NCI-H510A treated with DMSO at 0.1 percent for 48 hours (cell line): Measurements from ENCODE around the gene MOB3A.

Source experiments
- DNase-seq: peaks from one replicate; lab custom pipeline; 2025; lab: John Stamatoyannopoulos, UW

MOB3A gene

DNA sequence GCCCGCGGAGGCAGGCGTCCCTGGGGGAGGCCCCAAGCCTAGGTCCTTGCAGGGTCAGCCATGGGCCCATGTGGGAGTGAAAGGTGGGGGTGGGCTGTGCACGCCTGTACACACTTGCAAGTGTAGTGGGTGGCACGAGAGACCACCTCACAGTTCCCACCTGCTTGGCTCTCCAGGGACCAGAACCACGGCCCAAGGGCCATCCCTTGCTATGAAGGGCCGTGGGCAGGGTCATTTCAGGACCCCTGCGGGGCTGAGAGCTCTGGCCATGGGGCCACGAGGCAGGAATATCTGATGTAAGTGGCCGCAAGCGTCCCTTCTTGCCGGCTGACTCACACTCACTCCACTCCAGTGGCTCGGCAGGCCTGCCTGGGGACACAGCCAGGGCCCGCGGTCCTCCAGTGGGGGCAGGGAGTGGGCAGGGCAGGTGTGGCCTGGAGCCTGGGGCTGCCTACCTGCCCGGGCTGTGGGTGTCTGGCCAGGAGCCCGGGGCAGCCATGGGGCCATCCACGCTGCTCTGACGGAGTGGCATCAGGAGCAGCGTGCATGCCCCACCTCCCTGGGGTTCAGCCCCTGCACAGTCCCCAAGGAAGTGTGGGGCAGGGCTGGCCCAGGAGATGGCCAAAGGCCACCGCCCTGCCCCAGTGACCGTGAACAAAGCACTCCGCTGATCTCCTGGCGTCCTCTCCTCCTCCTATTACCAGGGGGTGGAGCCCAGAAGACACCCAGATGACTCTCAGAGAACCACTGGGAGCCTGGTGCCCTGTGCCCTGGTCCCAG, 36.5 kb downstream of the MOB3A start:
- peak; percentile 74 for DNase-seq

DNA sequence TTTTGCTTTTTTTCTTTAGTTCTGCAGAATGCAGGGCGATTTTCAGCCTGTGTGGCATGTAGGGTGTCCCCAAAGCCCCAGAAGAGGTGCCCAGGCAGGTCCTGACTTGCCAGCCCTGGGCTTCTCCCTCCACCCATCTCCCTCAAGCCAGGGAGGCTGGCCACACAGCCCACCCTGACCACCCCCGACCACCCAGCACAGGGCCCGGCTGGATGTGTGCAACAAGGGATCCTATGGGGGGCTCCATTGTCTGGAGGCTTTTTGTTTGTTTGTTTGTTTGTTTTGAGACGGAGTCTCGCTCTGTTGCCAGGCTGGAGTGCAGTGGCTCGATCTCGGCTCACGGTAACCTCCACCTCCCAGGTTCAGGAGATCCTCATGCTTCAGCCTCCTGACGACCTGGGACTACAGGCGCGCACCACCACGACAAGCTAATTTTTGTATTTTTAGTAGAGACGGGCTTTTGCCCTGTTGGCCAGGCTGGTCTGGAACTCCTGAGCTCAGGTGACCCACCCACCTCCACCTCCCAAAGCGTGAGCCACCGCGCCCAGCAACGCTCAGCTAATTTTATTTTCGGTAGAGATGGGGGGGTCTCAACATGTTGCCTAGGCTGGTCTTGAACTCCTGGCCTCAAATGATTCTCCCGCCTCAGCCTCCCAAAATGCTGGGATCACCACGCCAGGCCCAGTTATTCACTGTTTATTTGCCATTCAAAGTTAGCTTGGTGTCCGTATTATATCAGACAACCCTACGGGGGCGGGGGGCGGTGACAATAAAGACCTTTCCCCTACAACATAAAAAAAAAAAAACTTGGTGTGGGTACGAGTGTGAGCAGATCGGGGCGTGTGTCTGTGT, 37.3 kb downstream of the MOB3A start:
- no peak for DNase-seq

DNA sequence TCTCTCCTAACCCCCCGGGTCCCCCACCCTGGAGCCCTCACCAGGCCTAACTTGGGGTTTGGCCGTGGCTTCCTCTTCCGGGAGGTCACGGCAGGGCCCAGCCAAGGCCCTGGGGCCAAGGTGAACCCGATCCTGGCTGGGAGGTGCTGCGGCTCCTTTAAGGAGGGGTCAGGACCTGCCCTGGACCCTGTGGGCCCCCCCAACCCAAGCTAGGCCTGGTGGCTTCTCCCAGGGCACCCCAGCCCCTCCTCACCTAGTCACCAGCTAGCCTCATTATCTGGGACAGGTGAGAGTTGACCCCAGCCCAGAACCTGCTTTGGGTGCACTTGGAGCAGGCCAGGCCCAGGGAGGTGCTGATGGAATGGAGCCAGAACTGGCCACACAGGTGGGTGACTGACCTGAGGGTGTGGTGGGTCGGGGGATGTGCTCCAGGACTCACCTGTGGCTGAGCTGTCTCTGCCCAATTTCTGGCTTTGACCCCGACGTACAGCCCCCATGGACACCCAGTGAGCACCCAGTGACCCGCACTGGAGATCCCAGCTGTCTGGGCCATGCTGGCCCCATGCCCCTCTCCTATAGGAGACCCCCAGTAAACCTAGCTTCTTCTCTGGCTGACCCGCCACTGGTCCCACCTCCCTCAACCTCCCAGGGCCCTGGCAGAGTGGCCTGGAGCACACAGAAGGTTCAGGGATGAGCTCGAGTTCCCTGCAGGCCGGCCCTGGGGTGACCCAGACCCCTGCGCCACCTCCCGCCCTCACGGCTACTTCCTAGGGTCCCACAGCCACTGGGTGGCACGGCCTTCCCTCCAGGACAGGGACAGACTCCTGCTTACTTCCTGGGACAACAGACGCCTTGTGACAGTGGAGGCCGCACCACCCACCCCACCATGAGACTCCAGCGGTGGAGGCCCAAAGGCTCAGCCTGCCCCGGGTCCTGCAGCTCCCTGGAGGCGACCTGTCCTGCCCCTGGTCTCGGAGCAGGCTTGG, 38.3 kb downstream of the MOB3A start:
- DNase-seq = no peak

DNA sequence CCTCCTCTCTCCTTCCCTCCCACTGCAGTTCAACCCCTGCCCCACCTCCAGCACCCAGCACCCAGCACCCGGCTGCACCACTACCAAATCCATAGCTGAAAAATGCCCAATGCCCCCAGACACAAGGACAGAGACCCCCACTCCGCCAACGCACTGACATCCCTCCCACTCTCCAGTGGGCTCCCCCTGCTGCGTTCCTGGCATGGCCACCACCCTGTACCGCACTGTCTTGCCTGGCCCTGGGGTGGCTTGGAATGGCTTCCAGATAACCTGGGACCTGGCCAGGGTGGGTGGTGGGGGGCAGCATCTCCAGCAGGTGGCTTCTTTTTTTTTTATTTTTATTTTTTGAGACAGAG, 39.3 kb downstream of the MOB3A start:
- no peak for DNase-seq

DNA sequence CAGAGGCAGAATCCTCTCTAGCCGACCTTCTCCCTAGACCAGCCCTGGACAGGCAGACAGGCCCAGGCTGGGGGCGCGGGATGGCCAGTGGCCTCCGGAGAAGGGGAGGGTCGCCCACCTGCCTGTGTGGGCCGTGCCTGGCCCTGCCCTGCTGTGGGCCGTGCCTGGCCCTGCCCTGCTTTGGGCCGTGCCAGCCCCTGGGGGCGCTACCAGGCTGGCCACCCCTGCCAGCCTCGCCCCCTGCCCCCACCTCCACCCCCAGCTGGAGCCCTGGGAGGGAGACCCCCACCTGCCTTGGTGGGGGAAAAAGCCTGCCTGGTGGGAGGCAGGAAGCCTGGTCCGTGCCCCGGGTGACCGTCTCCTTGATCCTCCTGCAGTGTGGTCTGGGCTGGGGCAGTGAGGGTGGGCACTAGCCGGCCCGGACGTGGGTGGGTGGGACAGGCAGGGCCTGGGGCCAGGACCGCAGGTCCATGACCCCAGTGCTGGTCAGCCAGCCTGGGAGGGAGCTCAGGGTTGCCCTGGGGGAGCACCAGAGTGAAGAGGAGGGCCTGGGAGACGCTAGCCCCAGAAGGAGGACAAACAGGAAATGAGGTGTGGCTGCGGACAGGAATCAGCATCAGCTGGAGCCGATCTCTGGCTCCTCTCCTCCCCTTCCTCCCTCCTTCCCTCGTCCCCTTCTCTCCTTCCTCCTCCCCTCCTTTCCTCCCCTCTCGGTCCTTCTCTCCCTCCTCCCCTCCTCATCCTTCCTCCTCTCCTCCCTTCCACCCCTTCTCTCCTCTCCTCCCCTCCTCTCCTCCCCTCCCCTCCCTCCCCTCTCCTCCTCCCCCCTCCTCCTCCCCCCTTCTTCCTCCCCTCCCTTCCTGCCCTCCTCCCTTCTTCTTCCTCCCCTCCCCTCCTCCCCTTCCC, 39.9 kb downstream of the MOB3A start:
- peak; percentile 7 for DNase-seq

DNA sequence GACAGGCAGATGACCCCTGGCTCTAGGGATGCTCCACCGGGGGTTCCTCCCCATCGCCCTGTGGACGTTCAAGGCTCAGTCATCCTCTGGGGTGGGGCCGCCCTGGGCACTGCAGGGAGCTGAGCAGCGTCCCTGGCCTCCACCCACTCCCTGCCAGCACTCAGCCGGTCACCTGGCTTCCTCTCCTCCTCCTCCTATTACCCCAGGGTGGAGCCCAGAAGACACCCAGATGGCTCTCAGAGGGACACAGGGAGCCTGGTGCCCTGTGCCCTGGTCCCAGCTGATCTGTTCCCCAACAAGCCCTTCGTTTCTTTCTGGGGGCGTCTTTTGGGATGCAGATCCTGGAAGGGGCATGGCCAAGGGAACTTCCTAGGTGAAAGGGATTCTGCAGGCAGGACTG, 41.4 kb downstream of the MOB3A start:
- peak; percentile 29 for DNase-seq

DNA sequence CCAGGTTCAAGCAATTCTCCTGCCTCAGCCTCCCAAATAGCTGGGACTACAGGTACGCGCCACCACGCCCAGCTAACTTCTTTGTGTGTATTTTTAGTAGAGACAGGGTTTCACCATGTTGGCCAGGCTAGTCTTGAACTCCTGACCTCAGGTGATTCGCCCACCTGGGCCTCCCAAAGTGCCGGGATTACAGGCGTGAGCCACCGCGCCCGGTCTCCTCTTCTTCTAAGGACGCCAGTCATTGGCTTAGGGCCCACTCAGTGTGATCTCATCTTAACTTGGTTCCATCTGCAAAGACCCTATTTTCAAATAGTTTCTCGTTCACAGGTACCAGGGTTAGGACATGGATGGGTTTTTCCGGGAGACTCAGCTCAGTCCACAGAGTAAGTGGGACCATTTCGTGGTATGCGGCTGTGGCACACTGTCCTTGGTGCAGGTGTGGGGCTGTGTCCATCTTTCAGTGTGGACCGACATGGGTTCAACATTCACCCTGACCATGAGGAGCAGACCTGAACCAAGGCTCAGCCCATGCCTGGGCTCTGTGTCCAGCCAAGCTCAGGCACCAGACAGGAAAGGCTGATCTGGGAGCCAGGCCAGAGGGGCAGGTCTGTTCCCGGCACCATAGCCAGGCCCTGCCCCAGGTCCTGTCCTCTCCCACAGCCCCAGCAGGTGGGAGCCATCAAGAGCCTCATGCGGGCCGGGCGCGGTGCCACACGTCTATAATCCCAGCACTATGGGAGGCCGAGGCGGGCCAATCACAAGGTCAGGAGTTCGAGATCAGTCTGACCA, 42.3 kb downstream of the MOB3A start:
- DNase-seq = no peak

DNA sequence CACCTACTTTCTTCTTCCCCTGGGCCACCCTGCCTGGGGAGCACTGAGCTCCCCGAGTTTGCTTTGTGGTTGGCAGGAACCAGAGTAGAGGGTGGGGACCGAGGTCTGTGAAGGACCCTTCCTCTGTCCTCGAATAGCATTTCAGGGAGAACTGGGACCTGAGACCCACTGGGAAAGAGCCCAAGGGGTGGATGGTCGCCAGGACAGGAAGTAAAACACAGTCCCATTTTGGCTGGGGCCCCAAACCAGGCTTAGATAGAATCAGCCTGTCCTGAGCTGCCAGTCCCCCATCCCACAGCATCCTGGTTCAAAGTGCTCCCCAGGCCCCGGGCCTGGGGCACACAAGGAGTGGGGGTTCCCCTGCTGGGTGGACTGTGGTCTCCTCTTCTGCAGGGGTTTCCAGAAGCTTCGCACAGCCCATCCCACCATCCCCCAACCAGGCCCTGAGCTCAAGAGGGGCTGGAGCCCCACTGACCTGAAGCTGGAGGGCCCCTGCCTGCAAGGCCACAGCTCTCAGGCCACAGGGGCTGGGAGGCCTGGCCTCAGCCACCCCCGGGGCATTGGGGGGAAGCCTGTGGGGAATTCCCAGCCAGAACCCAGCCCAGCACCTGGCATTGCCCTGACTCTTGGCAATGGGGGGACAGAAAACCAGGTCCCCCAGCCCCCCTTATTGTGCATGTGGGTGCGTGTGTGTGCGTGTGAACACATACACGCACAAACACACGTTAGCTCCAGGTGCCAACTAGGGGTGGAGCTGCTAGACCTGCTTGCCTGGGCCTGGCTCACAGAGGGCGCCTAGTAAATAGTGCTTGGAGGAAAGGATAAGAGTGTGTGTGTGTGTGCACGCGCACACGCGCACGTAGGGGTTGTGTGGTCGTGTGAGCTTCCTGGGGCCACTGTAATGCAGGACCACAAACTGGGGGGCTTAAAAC, 44.1 kb downstream of the MOB3A start:
- DNase-seq = no peak

DNA sequence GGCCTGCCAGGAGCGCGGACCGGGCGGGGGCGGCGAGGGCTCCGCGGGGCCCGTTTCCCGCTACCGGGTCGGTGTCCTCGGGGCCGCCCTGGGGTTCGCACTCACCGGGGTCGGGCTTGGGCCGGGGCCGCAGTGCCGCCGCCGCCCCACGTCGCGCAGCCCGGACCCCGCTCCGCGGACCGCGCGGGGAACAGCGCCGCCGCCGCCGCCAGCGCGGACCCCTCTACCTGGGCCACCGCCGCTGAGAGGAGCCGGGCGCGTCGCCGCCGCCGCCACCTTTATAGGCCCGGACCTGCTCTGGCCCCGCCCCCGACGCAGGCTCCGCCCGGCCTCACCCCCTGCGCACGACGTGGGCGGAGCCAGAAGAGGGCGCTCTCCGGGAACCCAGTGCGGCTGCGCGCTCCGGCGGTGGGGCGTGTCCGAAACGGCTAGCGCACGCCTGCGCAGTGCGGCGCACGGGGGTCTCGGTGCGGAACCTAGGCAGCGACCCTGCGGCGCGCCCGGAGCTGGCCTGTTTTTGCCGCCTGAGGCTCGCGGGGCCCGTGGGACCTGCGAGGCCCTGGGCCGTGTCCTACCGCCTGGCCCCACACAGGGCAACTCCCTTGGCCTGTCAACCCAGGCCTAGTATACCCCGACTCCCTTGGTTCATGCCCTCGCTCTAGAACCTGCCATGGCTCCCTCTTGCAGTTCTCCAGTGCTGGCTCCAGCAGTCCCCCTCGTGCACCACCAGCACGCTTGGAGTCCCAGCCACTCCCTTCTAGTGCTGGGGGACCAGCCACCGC, 44.9 kb downstream of the MOB3A start, which contains the start of gene MKNK2:
TSS of gene MKNK2 (minus strand) at position 254 of the 782 bp plus-strand sequence. CDS start 393 bp downstream, outside the sequence.
- DNase-seq = peak; percentile 69

DNA sequence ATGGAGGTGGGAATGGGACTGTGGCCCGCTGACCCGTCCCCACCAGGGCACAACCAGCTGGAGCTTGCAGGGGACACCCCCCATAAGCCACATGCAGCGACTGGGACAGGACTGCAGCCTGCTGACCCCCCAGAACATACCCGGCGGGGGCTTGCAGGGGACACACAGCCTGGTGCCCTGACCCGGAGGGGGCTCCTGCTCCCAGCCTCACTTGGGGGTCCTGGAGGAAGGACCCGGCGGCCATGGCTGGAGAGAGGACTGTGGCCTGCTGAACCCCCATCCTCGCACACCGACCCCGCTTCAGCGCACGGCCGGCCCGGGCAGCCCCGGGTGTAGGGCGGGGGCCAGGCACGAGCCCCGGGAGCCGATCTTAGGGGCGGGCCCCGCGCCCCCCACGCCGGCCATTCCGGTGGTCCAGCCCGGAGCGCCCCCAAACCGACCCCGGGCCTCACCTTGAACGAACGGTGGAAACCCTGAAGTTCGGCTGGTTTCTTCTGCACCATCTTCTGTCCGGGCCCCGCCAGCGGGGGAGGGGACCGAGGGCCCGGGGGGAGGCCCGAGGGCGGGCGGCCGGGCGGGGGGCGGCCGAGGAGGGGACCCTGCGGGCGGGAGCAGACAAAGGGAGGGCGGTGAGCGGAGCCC, 45.7 kb downstream of the MOB3A start:
- DNase-seq = no peak

DNA sequence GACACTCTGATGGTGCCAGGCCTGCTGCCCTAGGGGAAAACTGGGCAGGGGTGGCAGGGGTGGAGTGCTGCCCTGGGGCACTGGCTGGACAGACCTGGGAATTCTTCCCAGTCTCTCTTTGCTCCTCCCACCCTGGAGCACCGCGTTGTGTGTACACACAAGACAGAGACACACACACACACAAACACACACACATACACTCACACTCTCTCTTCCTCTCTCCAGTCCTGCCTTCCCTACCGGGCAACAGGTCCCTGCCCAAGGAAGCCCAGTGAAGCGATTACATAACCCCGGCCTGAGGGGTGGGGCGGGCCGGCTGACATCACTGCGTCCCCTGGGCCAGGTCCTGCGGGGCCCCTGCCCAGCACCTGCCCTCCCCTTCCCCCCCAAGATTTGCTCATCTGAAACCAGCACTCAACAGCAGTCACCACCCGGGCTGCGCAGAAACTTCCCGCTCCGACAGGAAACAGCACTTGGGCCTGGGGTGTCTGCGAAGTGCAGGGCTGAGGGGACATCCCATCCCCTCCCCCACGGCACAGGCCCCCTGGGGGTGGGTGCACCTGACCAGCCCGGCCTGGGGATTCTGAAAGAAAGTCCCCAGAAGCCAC, 46.3 kb downstream of the MOB3A start:
- peak; percentile 44 for DNase-seq

DNA sequence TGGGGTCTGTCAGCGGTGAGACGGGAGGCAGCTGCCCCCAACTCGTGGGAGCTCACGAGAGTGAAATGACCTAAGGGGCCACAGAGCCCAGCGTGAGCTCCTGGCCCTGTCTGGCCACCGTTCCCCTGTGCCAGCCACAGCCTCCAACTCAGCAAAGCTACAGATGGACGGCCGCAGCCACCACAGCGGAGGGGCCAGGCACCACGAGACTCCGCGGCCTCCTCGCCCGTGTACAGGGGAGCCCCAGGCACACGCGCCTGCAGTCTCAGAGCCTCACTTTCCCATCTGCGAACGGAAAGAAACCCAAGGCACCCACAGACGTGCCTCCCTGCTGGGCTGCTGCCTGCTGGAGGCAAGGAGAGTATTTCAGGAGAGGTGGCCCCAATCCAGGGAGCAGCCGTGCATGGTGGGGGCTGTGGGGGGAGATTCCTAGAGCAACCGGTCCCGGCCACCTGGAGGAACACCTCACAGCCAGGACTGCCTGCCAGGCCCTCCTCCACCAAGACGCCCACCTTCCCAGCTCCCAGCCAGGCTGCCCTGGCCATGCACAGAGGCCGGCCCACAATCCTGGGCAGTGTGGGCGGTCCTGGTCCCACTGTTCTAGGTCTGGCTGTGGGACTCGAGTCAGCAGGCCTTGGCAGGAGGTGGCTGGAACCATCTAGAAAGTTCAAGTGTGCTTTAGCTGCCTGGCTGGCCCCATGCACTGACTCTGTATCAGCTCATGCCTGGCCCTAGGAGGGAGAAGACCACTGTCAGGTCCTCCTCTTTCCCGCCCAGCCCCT, 47.0 kb downstream of the MOB3A start:
- DNase-seq = no peak

DNA sequence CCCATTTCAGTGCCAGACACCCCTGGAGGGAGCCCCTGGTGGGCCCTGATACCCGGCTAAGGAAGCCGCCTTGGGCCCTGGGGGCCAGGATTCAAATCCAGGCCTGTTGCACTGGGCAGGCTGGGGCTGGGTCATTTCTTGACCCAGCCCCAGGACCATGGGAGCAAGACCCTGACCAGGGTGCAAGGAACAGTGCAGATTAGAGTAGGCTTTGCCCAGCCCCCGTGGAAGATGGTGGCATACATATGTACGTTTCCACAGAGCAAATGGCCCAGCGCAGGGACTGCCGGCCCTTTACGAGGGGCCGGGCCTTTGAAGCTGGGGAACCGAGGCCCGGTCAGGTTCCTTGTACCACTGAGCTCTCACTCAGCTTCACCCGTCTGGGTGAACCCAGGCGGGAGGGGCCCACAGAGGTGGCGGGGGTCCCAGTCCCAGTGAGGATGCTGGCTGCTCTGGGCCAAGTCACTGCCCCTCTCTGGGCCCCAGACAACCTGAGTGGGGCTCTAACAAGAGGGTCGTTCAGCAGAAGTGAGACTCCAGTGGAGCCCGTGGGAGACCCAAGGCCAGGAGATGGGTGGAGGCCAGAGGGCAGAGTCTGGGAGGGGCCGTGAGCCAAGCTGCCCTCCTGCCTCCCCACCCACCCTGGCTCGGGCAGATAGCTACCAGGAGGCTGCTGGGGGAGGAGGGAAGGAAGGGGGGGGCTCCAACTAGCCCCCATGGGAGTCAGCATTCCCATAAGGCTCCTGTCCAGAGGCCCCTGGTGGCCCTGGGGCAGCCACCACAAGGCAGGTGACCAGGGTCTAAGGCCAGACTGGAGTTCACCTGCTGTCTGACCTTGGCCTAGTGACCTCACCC, 47.8 kb downstream of the MOB3A start:
- DNase-seq = no peak

DNA sequence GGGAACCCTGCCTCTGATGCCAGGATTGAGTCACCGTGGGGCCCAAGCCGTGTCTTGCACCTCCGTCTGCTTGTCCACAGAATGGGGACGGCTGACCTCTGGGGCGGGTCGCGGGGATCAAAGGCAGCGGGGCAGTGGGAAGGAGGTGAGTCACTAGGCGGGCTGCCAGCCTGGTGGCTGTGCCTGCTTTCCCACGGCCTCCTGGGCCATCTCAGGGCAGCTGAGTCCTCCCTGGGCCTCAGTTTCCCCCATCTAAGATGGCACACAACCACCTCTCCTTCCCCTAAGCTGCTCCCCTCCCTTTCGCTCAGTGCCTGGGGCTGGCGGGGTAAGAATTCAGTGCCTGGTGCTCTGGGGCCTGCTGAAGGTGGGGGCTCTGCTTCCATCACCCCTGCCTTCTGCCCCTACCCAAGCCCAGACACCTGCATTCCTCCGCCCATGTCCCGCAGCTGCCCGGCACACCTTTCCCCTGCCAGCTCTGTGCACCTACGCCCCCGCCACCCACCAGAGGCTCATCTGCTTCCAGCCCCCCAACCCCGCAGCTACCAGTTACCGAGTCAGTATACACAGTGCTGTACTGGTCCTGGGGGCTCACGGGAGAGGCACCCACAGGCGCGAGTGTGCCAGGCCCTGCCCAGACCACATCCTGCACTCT, 48.5 kb downstream of the MOB3A start:
- no peak for DNase-seq

DNA sequence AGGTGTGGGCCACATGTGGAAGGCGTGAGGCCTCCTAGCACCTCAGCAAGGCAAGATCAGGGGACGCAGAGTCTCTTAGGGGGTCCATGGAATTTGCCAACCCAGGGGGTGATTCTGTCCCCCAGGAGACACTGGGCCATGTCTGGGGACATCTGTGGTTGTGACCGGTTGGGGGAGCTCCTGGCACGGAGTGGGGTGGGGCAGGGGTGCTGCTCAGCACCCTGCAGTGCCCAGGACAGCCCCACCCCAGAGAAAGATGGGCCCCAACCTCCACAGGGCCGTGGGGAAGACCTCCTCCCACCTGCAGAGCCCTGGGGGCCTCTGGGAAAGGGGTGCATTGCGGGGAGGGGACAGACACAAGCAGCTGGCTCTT, 49.1 kb downstream of the MOB3A start:
- DNase-seq = no peak
